Glomerular endothelial cell (primary cell): ENCODE measurements around the gene NDN. TPM values are rescaled to one million over a fixed set of nuclear protein-coding genes. Genes with fewer than 3 reads are reported as not detected.

Experiments
- DNase-seq: peaks from one replicate; pipeline ENCODE4 v3.0.0-alpha.2; 2011; ENCODE audit warnings: low read depth, low spot score; ENCODE audit errors: extremely low read depth
- total RNA-seq: library from RNA; depleted of rRNA; stranded (reverse); fragments of >200 nt; gene quantifications from 2 replicates; pipeline ENCODE4 v1.2.3, GENCODE V29; 2015

The NDN gene
- total RNA-seq, 1 donor from 2014 or later: 47.8 TPM

GRCh38 chr15:23642413-23643044 is 44.6 kb downstream of the NDN start:
- DNase-seq: peak; percentile 14

Other genes with a start within 250 kb of the NDN start
- not detected in 2 replicates for gene GOLGA6L2, start 240.1 kb downstream of the NDN start, total RNA-seq
- 0.41 and 0.58 TPM in 2 replicates for gene MKRN3, start 121.6 kb downstream of the NDN start, total RNA-seq
- gene MAGEL2, start 39.4 kb downstream of the NDN start, total RNA-seq: 0.12 and 0.39 TPM in 2 replicates